Measurements from ENCODE around the gene RHBDL2. TPM values are rescaled to one million over a fixed set of nuclear protein-coding genes. Genes with fewer than 3 reads are reported as not detected.

Gene RHBDL2
- total RNA-seq, 2 donors from 2014 or later: 0.99 TPM; not detected in 1

GRCh38 chr1:38881487-38881886 is 60.1 kb downstream of the RHBDL2 start, which contains the start of gene GJA9:
Gene GJA9 (minus strand): TSS chr1:38881587. CDS start chr1:38876098, 5,489 bp downstream.
- TF ChIP-seq, protein P1, sequence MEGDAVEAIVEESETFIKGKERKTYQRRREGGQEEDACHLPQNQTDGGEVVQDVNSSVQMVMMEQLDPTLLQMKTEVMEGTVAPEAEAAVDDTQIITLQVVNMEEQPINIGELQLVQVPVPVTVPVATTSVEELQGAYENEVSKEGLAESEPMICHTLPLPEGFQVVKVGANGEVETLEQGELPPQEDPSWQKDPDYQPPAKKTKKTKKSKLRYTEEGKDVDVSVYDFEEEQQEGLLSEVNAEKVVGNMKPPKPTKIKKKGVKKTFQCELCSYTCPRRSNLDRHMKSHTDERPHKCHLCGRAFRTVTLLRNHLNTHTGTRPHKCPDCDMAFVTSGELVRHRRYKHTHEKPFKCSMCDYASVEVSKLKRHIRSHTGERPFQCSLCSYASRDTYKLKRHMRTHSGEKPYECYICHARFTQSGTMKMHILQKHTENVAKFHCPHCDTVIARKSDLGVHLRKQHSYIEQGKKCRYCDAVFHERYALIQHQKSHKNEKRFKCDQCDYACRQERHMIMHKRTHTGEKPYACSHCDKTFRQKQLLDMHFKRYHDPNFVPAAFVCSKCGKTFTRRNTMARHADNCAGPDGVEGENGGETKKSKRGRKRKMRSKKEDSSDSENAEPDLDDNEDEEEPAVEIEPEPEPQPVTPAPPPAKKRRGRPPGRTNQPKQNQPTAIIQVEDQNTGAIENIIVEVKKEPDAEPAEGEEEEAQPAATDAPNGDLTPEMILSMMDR (IDR thresholded peaks at IDR 0.05): no peak
- H3K4me1 ChIP-seq: no peaks in the 10 kb centered on the region
- H3K9me3 ChIP-seq: no peaks in the 10 kb centered on the region
- ATAC-seq (no peak), DNase-seq (no peak)
- H3K27ac ChIP-seq: no peak within 1 kb of the TSS
- no peaks in the 10 kb centered on the region for H3K36me3 ChIP-seq (replicated peaks in 1 of 2; ENCODE audit: insufficient read depth in 1 of 2, low read depth in 2 of 2)
- no peak within 1 kb of the TSS for H3K4me3 ChIP-seq
- intact Hi-C loops (cut with DNase I): no loop called here
- H3K27me3 ChIP-seq: no peaks in the 10 kb centered on the region

GRCh38 chr1:38875811-38876210 is 65.8 kb downstream of the RHBDL2 start:
- H3K9me3 ChIP-seq: no peaks in the 10 kb centered on the region
- no peaks in the 10 kb centered on the region for H3K36me3 ChIP-seq (replicated peaks in 1 of 2; ENCODE audit: insufficient read depth in 1 of 2, low read depth in 2 of 2)
- peaks cover 19% of the 10 kb centered on the region for H3K4me1 ChIP-seq
- intact Hi-C loops (cut with DNase I): no loop called here
- H3K27me3 ChIP-seq: no peaks in the 10 kb centered on the region
- DNase-seq: no peak
- ATAC-seq: no peak
- no peak overlapping the region for H3K4me3 ChIP-seq
- 85 to 86% methylated on average over 2 of the region's 2 CpGs for WGBS, 2 donors
- H3K27ac ChIP-seq: no peak overlapping the region
- TF ChIP-seq, protein P1 (IDR thresholded peaks at IDR 0.05): no peak
- no peak for TF ChIP-seq POLR2A (IDR thresholded peaks at IDR 0.05)

DNA sequence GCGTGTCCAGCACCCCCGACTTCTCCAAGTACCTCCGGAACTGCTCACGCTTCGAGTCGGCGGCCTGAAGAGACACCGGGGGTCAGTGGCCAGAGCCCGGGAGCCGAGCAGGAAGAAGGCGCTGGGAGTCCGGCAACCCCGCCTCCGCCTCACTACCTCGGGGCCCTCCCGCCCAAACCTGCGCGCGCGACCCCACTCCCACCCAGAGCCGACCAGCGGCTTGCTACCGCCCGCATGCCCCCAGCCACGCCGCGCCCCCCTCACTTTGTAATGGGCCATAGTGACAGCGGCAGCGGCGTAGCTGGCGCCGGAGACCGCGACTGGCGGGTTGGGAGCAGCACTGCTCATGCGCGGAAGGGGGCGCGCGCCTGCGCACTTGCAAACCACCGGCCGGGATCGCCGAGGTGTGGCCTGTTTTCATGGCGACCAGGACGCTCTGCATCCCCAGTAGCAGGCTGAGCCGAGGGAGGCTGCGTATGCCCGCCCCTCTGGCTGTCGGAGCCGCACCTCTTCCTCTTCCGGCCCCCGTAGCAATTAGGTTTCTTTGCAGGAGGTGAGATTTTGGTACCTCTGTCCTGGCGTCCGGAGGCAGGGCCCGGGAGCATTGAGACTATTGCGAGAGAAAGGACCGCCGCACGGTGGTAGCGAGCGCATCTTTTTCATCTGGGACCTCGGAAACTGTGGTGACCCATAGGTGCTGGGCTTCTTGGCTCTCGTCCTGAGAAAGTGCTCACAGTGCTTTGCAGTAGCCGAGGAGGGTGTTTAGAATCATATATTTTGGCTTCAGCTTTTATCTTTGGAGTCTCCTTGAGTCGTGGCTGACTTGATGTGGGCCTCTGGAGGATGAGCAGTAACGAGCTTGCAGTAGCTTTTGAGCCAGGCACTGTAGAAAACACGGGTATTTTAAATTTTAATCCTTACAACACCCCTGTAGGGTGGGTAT is 68.3 kb downstream of the RHBDL2 start, which contains the start of gene MYCBP:
Gene MYCBP, minus strand, starts transcription at position 322 of the 943 bp plus-strand sequence. Its CDS starts 43 bp downstream, at position 279.
- intact Hi-C loops (cut with DNase I): no loop called here
- H3K36me3 ChIP-seq (replicated peaks in 1 of 2; ENCODE audit: insufficient read depth in 1 of 2, low read depth in 2 of 2): no peaks in the 10 kb centered on the region
- peak within 1 kb of the TSS; percentile 84 to 85 for H3K4me3 ChIP-seq
- peak within 1 kb of the TSS in 3 of 4 donors; percentile 55 to 82 (median 78) for H3K27ac ChIP-seq
- TF ChIP-seq, protein P1 (IDR thresholded peaks at IDR 0.05): peak in 3 of 7 experiments; percentile 17 to 33 (median 32)
- TF ChIP-seq POLR2A (IDR thresholded peaks at IDR 0.05): peak in 2 of 3 donors; percentile 60 to 68
- no peaks in the 10 kb centered on the region for H3K9me3 ChIP-seq
- WGBS, 2 donors: 0 to 3% methylated on average over 8 to 48 of the region's 69 CpGs
- H3K27me3 ChIP-seq: no peaks in the 10 kb centered on the region
- peaks cover 19% of the 10 kb centered on the region for H3K4me1 ChIP-seq
- DNase-seq (peak; percentile 96 to 97 (median 96)), ATAC-seq (peak; percentile 99)

GRCh38 chr1:38872401-38873026 is 69.1 kb downstream of the RHBDL2 start:
- Histone ChIP-seq H3K27me3 (no peaks in the 10 kb centered on the region), H3K27ac (peak overlapping the region in 3 of 4 donors; percentile 53 to 82 (median 78)), H3K36me3 (replicated peaks in 1 of 2; ENCODE audit: insufficient read depth in 1 of 2, low read depth in 2 of 2) (no peaks in the 10 kb centered on the region), H3K9me3 (no peaks in the 10 kb centered on the region), H3K4me1 (peaks cover 19% of the 10 kb centered on the region), H3K4me3 (peak overlapping the region; percentile 84 to 85)
- TF ChIP-seq, protein P1 (IDR thresholded peaks at IDR 0.05): no peak
- TF ChIP-seq POLR2A (IDR thresholded peaks at IDR 0.05): no peak
- ATAC-seq (peak; percentile 2), DNase-seq (peak; percentile 9 to 33 (median 24))
- WGBS, 2 donors: 4% methylated on average over 19 to 25 of the region's 25 CpGs
- intact Hi-C loops (cut with DNase I): no loop called here
